OCI-LY1 (cell line): Measurements from ENCODE around the gene SDR39U1.
"Not testable (repeated sequence)": the region's sequence is repeated elsewhere in the genome, so short reads cannot be mapped to it uniquely, and the experiment has no call there.

Source experiments
- H2AFZ ChIP-seq: fragments of 200-600 bp; sonication (generic), shearing (Covaris generic); 2 replicates; pipeline ENCODE4 v1.6.0; 2014; ENCODE audit warnings: antibody characterized with exemption, mild to moderate bottlenecking, low read length
- H3F3A ChIP-seq: fragments of 200-600 bp; sonication (generic), shearing (Covaris generic); 2 replicates; pipeline ENCODE4 v1.6.0; 2014; ENCODE audit warnings: mild to moderate bottlenecking, antibody characterized with exemption, low read length, moderate library complexity; ENCODE audit not compliant: insufficient read depth
- H3K27ac ChIP-seq: fragments of 200-600 bp; sonication (generic); 2 replicates; pipeline ENCODE4 v1.5.1; 2014; ENCODE audit warnings: low read length, mixed run types, mild to moderate bottlenecking, low read depth; ENCODE audit not compliant: poor library complexity, severe bottlenecking
- H3K27me3 ChIP-seq: fragments of 200-600 bp; sonication (generic); 2 replicates; pipeline ENCODE4 v1.6.0; 2014; ENCODE audit warnings: antibody characterized with exemption, mild to moderate bottlenecking, low read length, moderate library complexity; ENCODE audit not compliant: insufficient read depth
- H3K36me3 ChIP-seq: fragments of 200-600 bp; sonication (generic); 2 replicates; pipeline ENCODE4 v1.6.1; 2014; ENCODE audit warnings: mild to moderate bottlenecking, antibody characterized with exemption, low read length, moderate library complexity, mixed read lengths; ENCODE audit not compliant: insufficient read depth
- H3K4me1 ChIP-seq: fragments of 200-600 bp; sonication (generic); 2 replicates; pipeline ENCODE4 v1.5.1; 2014; ENCODE audit warnings: mild to moderate bottlenecking, low read length, moderate library complexity; ENCODE audit not compliant: insufficient read depth, severe bottlenecking
- H3K4me2 ChIP-seq: fragments of 200-600 bp; sonication (generic), shearing (Covaris generic); 2 replicates; pipeline ENCODE4 v1.6.1; 2014; ENCODE audit warnings: low read length
- H3K4me3 ChIP-seq: fragments of 200-600 bp; sonication (generic); 2 replicates; pipeline ENCODE4 v1.5.1; 2014; ENCODE audit warnings: low read length, low read depth, mild to moderate bottlenecking, mixed read lengths; ENCODE audit not compliant: poor library complexity, severe bottlenecking
- H3K79me2 ChIP-seq: fragments of 200-600 bp; shearing (Covaris generic); 2 replicates; pipeline ENCODE4 v1.6.1; 2016; ENCODE audit warnings: mixed run types, low read length, mixed read lengths; ENCODE audit not compliant: insufficient read depth
- H3K9ac ChIP-seq: fragments of 200-600 bp; sonication (generic), shearing (Covaris generic); 2 replicates; pipeline ENCODE4 v1.6.1; 2014; ENCODE audit warnings: mild to moderate bottlenecking, low read length, mixed read lengths
- H3K9me2 ChIP-seq: fragments of 200-600 bp; sonication (generic), shearing (Covaris generic); 2 replicates; pipeline ENCODE4 v1.6.1; 2014; ENCODE audit warnings: low read depth, mild to moderate bottlenecking, low read length, mixed read lengths
- H3K9me3 ChIP-seq: fragments of 200-600 bp; shearing (Covaris generic); 2 replicates; pipeline ENCODE4 v1.6.1; 2014; ENCODE audit warnings: low read length, mixed read lengths
- H4K20me1 ChIP-seq: fragments of 200-600 bp; sonication (generic), shearing (Covaris generic); 2 replicates; pipeline ENCODE4 v1.6.0; 2016; ENCODE audit warnings: mild to moderate bottlenecking, low read length; ENCODE audit not compliant: insufficient read depth
- EZH2 ChIP-seq: fragments of 200-600 bp; sonication (generic), shearing (Covaris generic); IDR thresholded peaks from 2 replicates; pipeline ENCODE4 v1.8.0; 2017; ENCODE audit warnings: borderline replicate concordance, mixed run types, mild to moderate bottlenecking, antibody characterized with exemption, low read length, moderate library complexity, mixed read lengths
- TF ChIP-seq, protein P1 (sequence below): fragments of 200-600 bp; sonication (generic), shearing (Covaris generic); IDR thresholded peaks from 2 replicates; pipeline ENCODE4 v1.5.1; 2017; ENCODE audit warnings: mild to moderate bottlenecking, antibody characterized with exemption, low read length, moderate library complexity, mixed read lengths

Gene SDR39U1

DNA sequence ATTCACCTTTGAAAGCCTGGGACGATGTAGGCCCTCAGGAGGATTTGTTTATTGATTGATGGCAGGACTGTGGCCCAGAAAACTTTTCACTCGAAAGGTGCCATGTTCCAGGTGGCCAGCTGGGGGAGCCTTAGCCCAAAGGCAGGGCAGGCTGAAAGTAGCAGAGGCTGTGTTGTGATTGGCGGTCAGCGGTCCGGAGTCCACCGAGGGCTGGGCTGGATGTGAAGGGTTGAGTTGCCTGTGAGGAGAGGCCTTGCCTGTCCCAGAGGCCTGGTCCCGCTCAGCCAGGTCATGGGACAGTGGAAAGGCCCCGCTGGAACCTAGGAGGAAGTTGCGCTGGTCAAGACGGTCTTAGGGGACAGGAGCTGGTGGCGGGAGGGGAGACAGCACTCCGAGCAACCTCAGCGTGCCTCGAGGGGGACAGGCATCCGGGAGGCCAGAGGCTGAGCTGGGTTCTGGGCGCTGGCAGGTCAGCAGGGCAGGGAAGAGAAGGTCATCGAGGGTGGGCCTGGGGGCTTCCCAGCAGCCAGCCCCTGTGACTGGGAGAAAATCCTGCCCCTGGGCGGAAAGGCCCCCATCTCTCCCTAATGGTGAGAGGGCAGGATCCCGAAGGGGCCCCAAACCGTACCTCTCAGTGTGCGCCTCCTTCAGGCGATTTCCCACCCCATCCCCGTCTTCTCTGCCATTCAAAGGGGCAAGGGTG lies 39.2 kb upstream of the SDR39U1 start:
- peak overlapping the region; percentile 48 for H3K4me2 ChIP-seq
- H3K36me3 ChIP-seq: no peaks in the 10 kb centered on the region
- no peak overlapping the region for H2AFZ ChIP-seq
- no peak for TF ChIP-seq EZH2
- TF ChIP-seq, protein P1, sequence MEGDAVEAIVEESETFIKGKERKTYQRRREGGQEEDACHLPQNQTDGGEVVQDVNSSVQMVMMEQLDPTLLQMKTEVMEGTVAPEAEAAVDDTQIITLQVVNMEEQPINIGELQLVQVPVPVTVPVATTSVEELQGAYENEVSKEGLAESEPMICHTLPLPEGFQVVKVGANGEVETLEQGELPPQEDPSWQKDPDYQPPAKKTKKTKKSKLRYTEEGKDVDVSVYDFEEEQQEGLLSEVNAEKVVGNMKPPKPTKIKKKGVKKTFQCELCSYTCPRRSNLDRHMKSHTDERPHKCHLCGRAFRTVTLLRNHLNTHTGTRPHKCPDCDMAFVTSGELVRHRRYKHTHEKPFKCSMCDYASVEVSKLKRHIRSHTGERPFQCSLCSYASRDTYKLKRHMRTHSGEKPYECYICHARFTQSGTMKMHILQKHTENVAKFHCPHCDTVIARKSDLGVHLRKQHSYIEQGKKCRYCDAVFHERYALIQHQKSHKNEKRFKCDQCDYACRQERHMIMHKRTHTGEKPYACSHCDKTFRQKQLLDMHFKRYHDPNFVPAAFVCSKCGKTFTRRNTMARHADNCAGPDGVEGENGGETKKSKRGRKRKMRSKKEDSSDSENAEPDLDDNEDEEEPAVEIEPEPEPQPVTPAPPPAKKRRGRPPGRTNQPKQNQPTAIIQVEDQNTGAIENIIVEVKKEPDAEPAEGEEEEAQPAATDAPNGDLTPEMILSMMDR: peak; percentile 82
- H4K20me1 ChIP-seq: no peaks in the 10 kb centered on the region
- no peak overlapping the region; the same call in 1 of the 2 replicates for H3K9ac ChIP-seq
- H3K27me3 ChIP-seq: no peaks in the 10 kb centered on the region
- H3K4me1 ChIP-seq: peaks cover 16% of the 10 kb centered on the region
- no peaks in the 10 kb centered on the region for H3F3A ChIP-seq
- no peak overlapping the region for H3K27ac ChIP-seq
- peak overlapping the region; percentile 36 for H3K4me3 ChIP-seq
- no peaks in the 10 kb centered on the region for H3K79me2 ChIP-seq
- H3K9me2 ChIP-seq: no peaks in the 10 kb centered on the region
- H3K9me3 ChIP-seq: no peaks in the 10 kb centered on the region

DNA sequence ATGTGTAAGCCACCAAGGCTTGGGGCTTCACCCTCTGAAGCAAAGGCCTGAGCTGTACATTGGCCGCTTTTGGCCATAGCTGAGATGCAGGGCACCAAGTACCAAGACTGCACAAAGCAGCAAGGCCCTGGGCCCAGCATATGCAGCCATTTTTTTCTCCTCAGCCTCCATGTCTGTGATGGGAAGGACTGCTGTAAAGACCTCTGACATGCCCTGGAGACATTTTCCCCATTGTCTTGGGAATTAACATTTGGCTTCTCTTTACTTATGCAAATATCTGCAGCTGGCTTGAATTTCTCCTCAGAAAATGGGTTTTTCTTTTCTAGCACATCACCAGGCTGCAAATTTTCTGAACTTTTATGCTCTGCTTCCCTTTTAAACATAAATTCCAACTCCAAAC lies 37.4 kb upstream of the SDR39U1 start:
- H3K4me1 ChIP-seq: peaks cover 16% of the 10 kb centered on the region
- not testable (repeated sequence) for H3K27me3 ChIP-seq, H3K4me3 ChIP-seq, H3K36me3 ChIP-seq, H3K27ac ChIP-seq, H2AFZ ChIP-seq, H3K79me2 ChIP-seq, H3K9ac ChIP-seq, H3K4me2 ChIP-seq, H3K9me2 ChIP-seq, H3F3A ChIP-seq, H4K20me1 ChIP-seq, H3K9me3 ChIP-seq

DNA sequence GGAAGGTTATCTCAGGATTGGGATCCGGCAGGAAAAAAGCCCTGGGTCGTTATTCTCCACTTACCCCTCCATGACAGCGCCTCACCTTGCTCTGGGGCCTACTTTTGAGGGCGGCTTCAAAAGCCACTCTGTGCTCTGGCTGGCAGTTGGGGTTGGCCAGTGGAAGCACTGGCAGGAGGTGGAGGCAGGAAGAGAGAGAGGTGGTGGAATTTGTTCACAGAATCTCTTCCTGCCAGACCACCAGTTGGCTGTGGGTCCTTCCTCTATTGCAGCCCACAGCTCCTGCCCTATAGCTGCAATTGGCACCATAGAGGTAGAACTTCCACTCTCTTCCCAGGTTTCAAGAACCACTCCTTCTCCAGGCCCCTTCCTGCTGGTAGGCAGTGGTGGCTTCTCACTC lies 32.7 kb upstream of the SDR39U1 start:
- H3K4me2 ChIP-seq: no peak overlapping the region
- H3K9ac ChIP-seq: no peak overlapping the region
- H3K79me2 ChIP-seq: no peaks in the 10 kb centered on the region
- TF ChIP-seq, protein P1: no peak
- TF ChIP-seq EZH2: no peak
- H3F3A ChIP-seq: no peaks in the 10 kb centered on the region
- no peak overlapping the region for H3K27ac ChIP-seq
- H3K4me1 ChIP-seq: no peaks in the 10 kb centered on the region
- H3K9me3 ChIP-seq: no peaks in the 10 kb centered on the region
- no peak overlapping the region for H2AFZ ChIP-seq
- no peaks in the 10 kb centered on the region for H4K20me1 ChIP-seq
- H3K27me3 ChIP-seq: no peaks in the 10 kb centered on the region
- no peaks in the 10 kb centered on the region for H3K9me2 ChIP-seq
- H3K36me3 ChIP-seq: no peaks in the 10 kb centered on the region; the same call in 1 of the 2 replicates
- no peak overlapping the region for H3K4me3 ChIP-seq

GRCh38 chr14:24473211-24473610 lies 30.6 kb upstream of the SDR39U1 start:
- H3K9ac ChIP-seq: no peak overlapping the region
- H3K4me2 ChIP-seq: no peak overlapping the region
- H3F3A ChIP-seq: no peaks in the 10 kb centered on the region
- no peak overlapping the region for H3K4me3 ChIP-seq
- H4K20me1 ChIP-seq: no peaks in the 10 kb centered on the region
- H2AFZ ChIP-seq: no peak overlapping the region
- no peaks in the 10 kb centered on the region for H3K9me2 ChIP-seq
- H3K4me1 ChIP-seq: no peaks in the 10 kb centered on the region
- no peaks in the 10 kb centered on the region; the same call in 1 of the 2 replicates for H3K36me3 ChIP-seq
- H3K27me3 ChIP-seq: no peaks in the 10 kb centered on the region
- H3K9me3 ChIP-seq: no peaks in the 10 kb centered on the region
- no peak overlapping the region for H3K27ac ChIP-seq
- TF ChIP-seq EZH2: no peak
- TF ChIP-seq, protein P1: no peak
- H3K79me2 ChIP-seq: no peaks in the 10 kb centered on the region

DNA sequence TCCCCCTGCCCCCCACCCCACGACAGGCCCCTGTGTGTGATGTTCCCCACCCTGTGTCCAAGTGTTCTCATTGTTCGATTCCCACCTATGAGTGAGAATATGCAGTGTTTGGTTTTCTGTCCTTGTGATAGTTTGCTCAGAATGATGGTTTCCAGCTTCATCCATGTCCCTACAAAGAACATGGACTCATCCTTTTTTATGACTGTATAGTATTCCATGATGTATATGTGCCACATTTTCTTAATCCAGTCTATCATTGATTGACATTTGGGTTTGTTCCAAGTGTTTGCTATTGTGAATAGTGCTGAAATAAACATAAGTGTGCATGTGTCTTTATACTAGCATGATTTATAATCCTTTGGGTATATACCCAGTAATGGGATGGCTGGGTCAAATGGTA lies 27.9 kb upstream of the SDR39U1 start:
- H2AFZ ChIP-seq, H3K4me1 ChIP-seq, H4K20me1 ChIP-seq, H3K9me2 ChIP-seq, H3K9me3 ChIP-seq, H3K4me2 ChIP-seq, H3F3A ChIP-seq, H3K27me3 ChIP-seq, H3K27ac ChIP-seq, H3K9ac ChIP-seq, H3K4me3 ChIP-seq, H3K79me2 ChIP-seq, H3K36me3 ChIP-seq: not testable (repeated sequence)
